Neutrophil (primary cell): Measurements from ENCODE around the gene GOLGA8B.

Source experiments
- H3K27ac ChIP-seq: fragments of 200-600 bp; sonication (generic); 2 replicates; pipeline ENCODE4 v1.5.1; 2016; ENCODE audit warnings: mild to moderate bottlenecking, moderate library complexity
- H3K27me3 ChIP-seq: fragments of 200-600 bp; sonication (generic); 2 replicates; pipeline ENCODE4 v1.6.0; 2016; ENCODE audit warnings: mild to moderate bottlenecking
- H3K36me3 ChIP-seq: fragments of 200-600 bp; sonication (generic); 2 replicates; pipeline ENCODE4 v1.5.1; 2017
- H3K4me1 ChIP-seq, 2 experiments: fragments of 200-600 bp in 1 of 2; sonication (generic) in 1 of 2; 1 replicate in 1 of 2; 2 replicates in 1 of 2; pipeline versions ENCODE4 v1.5.1 to v1.6.1; 2013 to 2016; ENCODE audit warnings: low read depth in 1 of 2, low read length in 1 of 2, mild to moderate bottlenecking in 1 of 2, moderate library complexity in 1 of 2; ENCODE audit not compliant: control insufficient read depth in 1 of 2, insufficient read depth in 1 of 2
- H3K4me3 ChIP-seq, 2 experiments: fragments of 200-600 bp in 1 of 2; sonication (generic) in 1 of 2; 1 replicate in 1 of 2; 2 replicates in 1 of 2; pipeline ENCODE4 v1.5.1; 2013 to 2016; ENCODE audit warnings: low read depth in 1 of 2, low read length in 1 of 2, mild to moderate bottlenecking in 1 of 2, moderate library complexity in 1 of 2
- H3K9me3 ChIP-seq: fragments of 200-600 bp; sonication (generic); 2 replicates; pipeline ENCODE4 v1.5.1; 2016
- CTCF ChIP-seq: fragments of 200-600 bp; sonication (generic); IDR thresholded peaks from 2 replicates; pipeline ENCODE4 v1.5.1; 2016; ENCODE audit warnings: antibody characterized with exemption

Gene GOLGA8B

GRCh38 chr15:34613301-34613700 is 29.9 kb upstream of the GOLGA8B start:
- no peak overlapping the region for H3K4me3 ChIP-seq
- H3K9me3 ChIP-seq = no peaks in the 10 kb centered on the region
- no peaks in the 10 kb centered on the region for H3K36me3 ChIP-seq
- no peak for TF ChIP-seq CTCF
- H3K27ac ChIP-seq = no peak overlapping the region
- H3K27me3 ChIP-seq = peaks cover 64% of the 10 kb centered on the region
- no peaks in the 10 kb centered on the region for H3K4me1 ChIP-seq

- Histone ChIP-seq H3K27ac (no peak overlapping the region), H3K4me3 (no peak overlapping the region), H3K36me3 (no peaks in the 10 kb centered on the region), H3K9me3 (no peaks in the 10 kb centered on the region), H3K27me3 (peaks cover 89% of the 10 kb centered on the region), H3K4me1 (no peaks in the 10 kb centered on the region)
- no peak for TF ChIP-seq CTCF
Observed at GRCh38 chr15:34610354-34610753, 26.9 kb upstream of the GOLGA8B start.

GRCh38 chr15:34609102-34610057 is 25.9 kb upstream of the GOLGA8B start:
- peaks cover 89% of the 10 kb centered on the region for H3K27me3 ChIP-seq
- no peak overlapping the region for H3K4me3 ChIP-seq
- no peaks in the 10 kb centered on the region for H3K4me1 ChIP-seq
- TF ChIP-seq CTCF = no peak
- no peaks in the 10 kb centered on the region for H3K36me3 ChIP-seq
- H3K27ac ChIP-seq = no peak overlapping the region
- no peaks in the 10 kb centered on the region for H3K9me3 ChIP-seq

GRCh38 chr15:34608517-34608916 is 25.1 kb upstream of the GOLGA8B start:
- TF ChIP-seq CTCF = no peak
- H3K4me1 ChIP-seq = no peaks in the 10 kb centered on the region
- H3K27ac ChIP-seq = no peak overlapping the region
- no peaks in the 10 kb centered on the region for H3K9me3 ChIP-seq
- H3K27me3 ChIP-seq = peaks cover 82% of the 10 kb centered on the region
- no peaks in the 10 kb centered on the region for H3K36me3 ChIP-seq
- no peak overlapping the region for H3K4me3 ChIP-seq

- no peaks in the 10 kb centered on the region for H3K9me3 ChIP-seq
Observed at GRCh38 chr15:34607832-34608231, 24.4 kb upstream of the GOLGA8B start.

More at GRCh38 chr15:34607832-34608231, 24.4 kb upstream of the GOLGA8B start:
- Histone ChIP-seq H3K36me3 (no peaks in the 10 kb centered on the region), H3K4me1 (no peaks in the 10 kb centered on the region), H3K27ac (no peak overlapping the region), H3K4me3 (no peak overlapping the region), H3K27me3 (peaks cover 75% of the 10 kb centered on the region)
- TF ChIP-seq CTCF = no peak
